ENCODE measurements around the gene BAIAP2. TPM values are rescaled to one million over a fixed set of nuclear protein-coding genes. Genes with fewer than 3 reads are reported as not detected.
A peak's percentile ranks its signal among the peaks of the same experiment; 100 is the strongest.
"Not testable (repeated sequence)": the region's sequence is repeated elsewhere in the genome, so short reads cannot be mapped to it uniquely, and the experiment has no call there.

The BAIAP2 gene
- total RNA-seq, 4 donors from 2014 or later = 35.8 to 86.8 (median 42.1) TPM

- Histone ChIP-seq H3K27me3 (no peaks in the 10 kb centered on the region), H3K27ac (no peak overlapping the region), H3K36me3 (no peaks in the 10 kb centered on the region), H3K4me1 (peaks cover 23 to 46% of the 10 kb centered on the region in 2 donors), H3K9me3 (no peaks in the 10 kb centered on the region), H3K4me3 (replicated peaks in 1 of 3) (no peak overlapping the region)
- no peak for DNase-seq
- 59 to 65% methylated on average over 16 to 19 of the region's 37 CpGs for WGBS, 2 donors
- intact Hi-C loops (cut with DNase I) = no loop called here
- TF ChIP-seq, protein P1, sequence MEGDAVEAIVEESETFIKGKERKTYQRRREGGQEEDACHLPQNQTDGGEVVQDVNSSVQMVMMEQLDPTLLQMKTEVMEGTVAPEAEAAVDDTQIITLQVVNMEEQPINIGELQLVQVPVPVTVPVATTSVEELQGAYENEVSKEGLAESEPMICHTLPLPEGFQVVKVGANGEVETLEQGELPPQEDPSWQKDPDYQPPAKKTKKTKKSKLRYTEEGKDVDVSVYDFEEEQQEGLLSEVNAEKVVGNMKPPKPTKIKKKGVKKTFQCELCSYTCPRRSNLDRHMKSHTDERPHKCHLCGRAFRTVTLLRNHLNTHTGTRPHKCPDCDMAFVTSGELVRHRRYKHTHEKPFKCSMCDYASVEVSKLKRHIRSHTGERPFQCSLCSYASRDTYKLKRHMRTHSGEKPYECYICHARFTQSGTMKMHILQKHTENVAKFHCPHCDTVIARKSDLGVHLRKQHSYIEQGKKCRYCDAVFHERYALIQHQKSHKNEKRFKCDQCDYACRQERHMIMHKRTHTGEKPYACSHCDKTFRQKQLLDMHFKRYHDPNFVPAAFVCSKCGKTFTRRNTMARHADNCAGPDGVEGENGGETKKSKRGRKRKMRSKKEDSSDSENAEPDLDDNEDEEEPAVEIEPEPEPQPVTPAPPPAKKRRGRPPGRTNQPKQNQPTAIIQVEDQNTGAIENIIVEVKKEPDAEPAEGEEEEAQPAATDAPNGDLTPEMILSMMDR (IDR thresholded peaks at IDR 0.05) = no peak
- no peak for TF ChIP-seq POLR2A (IDR thresholded peaks at IDR 0.05)
These were observed 7.1 kb upstream of the BAIAP2 start for GRCh38 chr17:81027591-81028505.

DNA sequence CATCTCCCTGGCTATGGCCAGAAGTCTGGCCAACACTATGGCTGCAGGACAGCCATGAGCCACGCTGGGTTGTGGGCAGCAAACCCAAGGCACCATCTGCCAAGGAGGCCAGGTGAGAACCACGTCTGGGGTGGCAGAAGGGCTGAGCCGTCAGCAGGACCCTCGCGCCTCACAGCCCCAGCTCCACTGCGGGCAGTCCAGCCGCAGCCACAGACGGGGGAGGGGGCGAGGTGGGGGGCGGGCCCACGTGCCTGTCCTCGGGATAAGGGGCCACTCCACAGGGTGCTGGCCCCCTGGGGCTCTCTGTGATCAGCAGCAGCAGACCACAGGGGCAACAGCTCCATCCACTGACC is 6.5 kb upstream of the BAIAP2 start:
- no peak overlapping the region for H3K4me3 ChIP-seq (replicated peaks in 1 of 3)
- H3K27ac ChIP-seq = no peak overlapping the region
- no peaks in the 10 kb centered on the region for H3K27me3 ChIP-seq
- H3K36me3 ChIP-seq = no peaks in the 10 kb centered on the region
- no peak for DNase-seq
- H3K4me1 ChIP-seq = peaks cover 22 to 50% of the 10 kb centered on the region in 2 donors
- intact Hi-C loops (cut with DNase I) = no loop called here
- H3K9me3 ChIP-seq = no peaks in the 10 kb centered on the region
- TF ChIP-seq POLR2A (IDR thresholded peaks at IDR 0.05) = no peak
- TF ChIP-seq, protein P1 (IDR thresholded peaks at IDR 0.05) = no peak
- WGBS, 2 donors = 18% methylated on average over 12 of the region's 12 CpGs; no CpG with 5 or more reads in 1 of the 2 donors

GRCh38 chr17:81029859-81030258 is 5.1 kb upstream of the BAIAP2 start:
- intact Hi-C loops (cut with DNase I) = loop anchor here (10.0 kb wide), 1 partner anchor 195 kb away; the partner anchor contains the start of gene CEP131

GRCh38 chr17:81030312-81030711 is 4.6 kb upstream of the BAIAP2 start:
- not testable (repeated sequence) for H3K36me3 ChIP-seq; H3K27me3 ChIP-seq; H3K27ac ChIP-seq; H3K9me3 ChIP-seq; DNase-seq; H3K4me3 ChIP-seq (replicated peaks in 1 of 3)
- WGBS, 2 donors = 96% methylated on average over 9 of the region's 9 CpGs
- peaks cover 12 to 43% of the 10 kb centered on the region in 2 donors for H3K4me1 ChIP-seq
- intact Hi-C loops (cut with DNase I) = loop anchor here (10.0 kb wide), 1 partner anchor 194 kb away; the partner anchor contains the start of gene CEP131

More at GRCh38 chr17:81029859-81030258, 5.1 kb upstream of the BAIAP2 start:
- Histone ChIP-seq H3K9me3 (no peaks in the 10 kb centered on the region), H3K36me3 (no peaks in the 10 kb centered on the region), H3K27me3 (no peaks in the 10 kb centered on the region), H3K4me3 (replicated peaks in 1 of 3) (no peak overlapping the region), H3K27ac (no peak overlapping the region), H3K4me1 (peaks cover 17 to 47% of the 10 kb centered on the region in 2 donors)
- TF ChIP-seq, protein P1 (IDR thresholded peaks at IDR 0.05) = no peak
- TF ChIP-seq POLR2A (IDR thresholded peaks at IDR 0.05) = no peak
- no peak for DNase-seq
- 93 to 95% methylated on average over 11 of the region's 11 CpGs for WGBS, 2 donors

GRCh38 chr17:81030741-81031565 is 4.0 kb upstream of the BAIAP2 start:
- WGBS, 2 donors = 74 to 82% methylated on average over 15 to 28 of the region's 32 CpGs
- no peaks in the 10 kb centered on the region for H3K27me3 ChIP-seq
- DNase-seq = no peak
- TF ChIP-seq POLR2A (IDR thresholded peaks at IDR 0.05) = no peak
- TF ChIP-seq, protein P1 (IDR thresholded peaks at IDR 0.05) = no peak
- H3K36me3 ChIP-seq = no peaks in the 10 kb centered on the region
- intact Hi-C loops (cut with DNase I) = loop anchor here (10.0 kb wide), 1 partner anchor 194 kb away; the partner anchor contains the start of gene CEP131
- H3K9me3 ChIP-seq = no peaks in the 10 kb centered on the region
- peaks cover 7 to 38% of the 10 kb centered on the region in 2 donors for H3K4me1 ChIP-seq
- peak overlapping the region in 1 of 3 donors; percentile 38 for H3K27ac ChIP-seq
- H3K4me3 ChIP-seq (replicated peaks in 1 of 3) = no peak overlapping the region

Data from thyroid gland (tissue), 4 donors.